Transverse colon (tissue), 4 donors: Measurements from ENCODE around the gene MBOAT2. TPM values are rescaled to one million over a fixed set of nuclear protein-coding genes. Genes with fewer than 3 reads are reported as not detected.

Experiments used
- DNase-seq: peaks from one replicate; pipeline ENCODE4 v3.0.0-alpha.2; 2019
- H3K27ac ChIP-seq, 4 donors: fragments of 200-600 bp; sonication (generic); 2 replicates each; pipeline ENCODE4 v1.5.1; 2016 to 2018; ENCODE audit warnings: inconsistent platforms in 4 of 4
- H3K27me3 ChIP-seq: fragments of 200-600 bp; sonication (generic); 2 replicates; pipeline ENCODE4 v1.5.1; 2017; ENCODE audit warnings: inconsistent platforms
- H3K36me3 ChIP-seq, 4 donors: fragments of 200-600 bp; sonication (generic); 2 replicates each; pipeline ENCODE4 v1.5.1; 2017 to 2019; ENCODE audit warnings: inconsistent platforms in 4 of 4
- H3K4me1 ChIP-seq, 4 donors: fragments of 200-600 bp; sonication (generic); 2 replicates each; pipeline ENCODE4 v1.5.1; 2017 to 2020; ENCODE audit warnings: inconsistent platforms in 4 of 4
- H3K4me3 ChIP-seq, 4 donors: fragments of 200-600 bp; sonication (generic); 1 replicate in 1 of 4; 2 replicates in 3 of 4; pipeline versions ENCODE4 v1.5.1 to v1.6.1; 2017 to 2019; ENCODE audit warnings: inconsistent platforms in 4 of 4
- H3K9me3 ChIP-seq, 2 donors: fragments of 200-600 bp; sonication (generic); 2 replicates each; pipeline ENCODE4 v1.5.1; 2017 to 2019; ENCODE audit warnings: inconsistent platforms in 2 of 2
- EP300 ChIP-seq: sonication (generic); formaldehyde crosslinking; IDR thresholded peaks from one replicate; pipeline ENCODE4 v1.6.1; 2017; ENCODE audit warnings: antibody characterized with exemption, low read depth
- POLR2A ChIP-seq: fragments of 450-650 bp; IDR thresholded peaks from one replicate; pipeline ENCODE4 v1.6.1; 2016; ENCODE audit warnings: antibody characterized with exemption, mild to moderate bottlenecking, moderate library complexity
- POLR2AphosphoS5 ChIP-seq, 3 donors: sonication (generic); formaldehyde crosslinking; IDR thresholded peaks; one replicate each; pipeline ENCODE4 v1.6.1; 2016; ENCODE audit warnings: antibody characterized with exemption in 3 of 3
- WGBS, 2 donors: methylation state at CpG; one replicate each; pipeline ENCODE4 v1.1.5; 2018; ENCODE audit warnings: low coverage in 1 of 2; 5-methylcytosine and 5-hydroxymethylcytosine counted together
- in situ Hi-C, 4 donors: fragments of 200-750 bp; cut with MboI; loops; one replicate each; pipeline versions ENCODE4 v1.15.0 to v1.15.1; 2017; ENCODE audit warnings: low sequenced_read_pairs in 3 of 4, low pct_ligation_motif_present in 1 of 4, low pct_unique_long_range_greater_than_20kb in 1 of 4
- intact Hi-C: fragments of 100-400 bp; cut with DNase I; formaldehyde crosslinking; loops from one replicate; pipeline ENCODE4 v1.15.1; 2023; ENCODE audit warnings: low total_unique reads
- total RNA-seq, 4 donors: library from RNA; depleted of rRNA; stranded (reverse); fragments of >200 nt; gene quantifications; one replicate each; pipeline ENCODE4 v1.1.0, GENCODE V29; 2016
- TF ChIP-seq, protein P1 (sequence below), 5 experiments: fragments of 200-600 bp in 3 of 5; fragments of 450-650 bp in 2 of 5; sonication (generic) in 3 of 5; IDR thresholded peaks; 1 replicate in 2 of 5; 2 replicates in 3 of 5; pipeline ENCODE4 v1.5.1; 2016 to 2017; ENCODE audit warnings: antibody characterized with exemption in 5 of 5, inconsistent platforms in 3 of 5, mild to moderate bottlenecking in 2 of 5, moderate library complexity in 1 of 5

The MBOAT2 gene
- total RNA-seq, 4 donors from 2014 or later = 10.0 to 132 (median 89.2) TPM

DNA sequence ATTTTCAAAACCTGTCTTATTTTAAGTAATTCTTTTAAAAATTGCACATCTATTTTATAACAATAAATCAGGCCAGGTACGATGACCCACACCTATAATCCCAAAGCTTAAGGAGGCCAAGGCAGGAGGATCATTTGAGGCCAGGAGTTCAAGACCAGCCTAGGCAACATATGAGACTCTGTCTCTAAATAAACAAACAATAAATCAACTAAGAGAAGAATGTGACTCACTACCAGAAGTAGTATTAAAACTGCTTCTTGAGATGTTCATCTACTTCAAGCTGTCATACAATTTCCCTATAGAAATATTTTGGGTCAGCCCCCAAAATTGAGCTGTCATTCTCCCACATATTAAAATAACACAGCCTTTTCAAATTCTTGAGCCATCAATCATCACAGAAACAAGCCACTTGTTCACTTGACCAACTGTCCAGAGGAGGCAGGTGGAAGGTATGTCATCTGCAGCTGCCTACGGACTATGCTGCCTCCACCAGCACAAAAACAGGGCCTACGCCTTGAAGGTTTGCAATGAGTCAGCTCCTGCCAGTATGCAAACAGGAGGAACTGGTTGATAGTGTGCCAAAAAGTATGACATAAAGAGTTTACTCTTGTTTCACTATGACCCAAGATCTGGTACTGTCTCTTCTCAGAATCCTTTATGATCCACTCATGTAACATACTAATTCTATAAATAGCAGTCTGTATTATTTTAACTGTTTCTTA is 199.7 kb downstream of the MBOAT2 start:
- peak; percentile 55 for DNase-seq
- Histone ChIP-seq H3K36me3 (peaks cover 0 to 55% (median 8%) of the 10 kb centered on the region in 4 donors), H3K27ac (peak overlapping the region; percentile 9 to 48 (median 41)), H3K4me1 (peaks cover 0 to 17% (median 6%) of the 10 kb centered on the region in 4 donors), H3K4me3 (no peak overlapping the region), H3K27me3 (no peaks in the 10 kb centered on the region), H3K9me3 (no peaks in the 10 kb centered on the region)
- intact Hi-C loops (loop anchor here (1.0 kb wide), 1 partner anchor 33 kb away; no protein-coding TSS in a partner anchor), in situ Hi-C loops (no loop called here)
- no peak for TF ChIP-seq EP300
- TF ChIP-seq POLR2AphosphoS5 (IDR thresholded peaks at IDR 0.05) = peak; percentile 19 to 49 (median 46)
- TF ChIP-seq, protein P1, sequence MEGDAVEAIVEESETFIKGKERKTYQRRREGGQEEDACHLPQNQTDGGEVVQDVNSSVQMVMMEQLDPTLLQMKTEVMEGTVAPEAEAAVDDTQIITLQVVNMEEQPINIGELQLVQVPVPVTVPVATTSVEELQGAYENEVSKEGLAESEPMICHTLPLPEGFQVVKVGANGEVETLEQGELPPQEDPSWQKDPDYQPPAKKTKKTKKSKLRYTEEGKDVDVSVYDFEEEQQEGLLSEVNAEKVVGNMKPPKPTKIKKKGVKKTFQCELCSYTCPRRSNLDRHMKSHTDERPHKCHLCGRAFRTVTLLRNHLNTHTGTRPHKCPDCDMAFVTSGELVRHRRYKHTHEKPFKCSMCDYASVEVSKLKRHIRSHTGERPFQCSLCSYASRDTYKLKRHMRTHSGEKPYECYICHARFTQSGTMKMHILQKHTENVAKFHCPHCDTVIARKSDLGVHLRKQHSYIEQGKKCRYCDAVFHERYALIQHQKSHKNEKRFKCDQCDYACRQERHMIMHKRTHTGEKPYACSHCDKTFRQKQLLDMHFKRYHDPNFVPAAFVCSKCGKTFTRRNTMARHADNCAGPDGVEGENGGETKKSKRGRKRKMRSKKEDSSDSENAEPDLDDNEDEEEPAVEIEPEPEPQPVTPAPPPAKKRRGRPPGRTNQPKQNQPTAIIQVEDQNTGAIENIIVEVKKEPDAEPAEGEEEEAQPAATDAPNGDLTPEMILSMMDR (IDR thresholded peaks at IDR 0.05) = peak in 2 of 5 experiments; percentile 9 to 33
- no peak for TF ChIP-seq POLR2A
- 45 to 100% methylated on average over 1 to 3 of the region's 3 CpGs for WGBS, 2 donors

DNA sequence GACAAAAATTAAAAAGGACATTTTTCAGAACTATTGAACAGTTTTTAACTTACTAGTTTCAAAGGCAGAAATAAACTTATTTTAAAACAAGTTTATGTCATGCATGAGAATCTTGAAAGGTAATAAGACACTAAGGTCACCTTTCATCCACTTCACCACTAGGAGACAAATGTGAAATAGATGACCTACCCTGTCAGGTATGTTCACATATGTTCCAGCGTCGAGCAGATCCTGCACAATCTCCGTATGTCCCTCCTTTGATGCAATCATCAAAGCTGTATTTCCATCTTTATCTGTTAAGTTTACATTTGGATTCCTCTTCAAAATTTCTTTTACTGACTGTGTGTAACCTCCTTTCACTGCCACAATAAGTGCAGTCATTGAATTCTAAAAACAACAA is 200.7 kb downstream of the MBOAT2 start:
- Histone ChIP-seq H3K27me3 (no peaks in the 10 kb centered on the region), H3K4me1 (peaks cover 0 to 17% (median 6%) of the 10 kb centered on the region in 4 donors), H3K9me3 (no peaks in the 10 kb centered on the region), H3K27ac (no peak overlapping the region), H3K4me3 (no peak overlapping the region), H3K36me3 (peaks cover 0 to 59% (median 8%) of the 10 kb centered on the region in 4 donors)
- DNase-seq = no peak
- intact Hi-C loops (loop anchor here (1.0 kb wide), 1 partner anchor 31 kb away; no protein-coding TSS in a partner anchor), in situ Hi-C loops (no loop called here)
- TF ChIP-seq POLR2AphosphoS5 (IDR thresholded peaks at IDR 0.05) (no peak), EP300 (no peak), POLR2A (no peak)
- TF ChIP-seq, protein P1 (IDR thresholded peaks at IDR 0.05) = no peak
- WGBS, 2 donors = 92 to 98% methylated on average over 3 of the region's 3 CpGs

Other genes with a start within 250 kb of the MBOAT2 start
- gene KIDINS220, start 166.1 kb downstream of the MBOAT2 start, total RNA-seq = 100 to 1,000 TPM in 1 of 4 donors, 10 to 100 TPM in 3; 79.3 to 110 (median 85.9) TPM
- gene ASAP2, start 203.1 kb upstream of the MBOAT2 start, total RNA-seq = 10 to 100 TPM; 33.2 to 62.1 (median 54.5) TPM